T-helper 2 cell treated with Interferon-gamma antibody and Interleukin-4, amounts not matched to agents 100 ng/mL and 5 ng/mL, for 36 hours (primary cell): ENCODE results near the gene INPP4A. TPM values are rescaled to one million over a fixed set of nuclear protein-coding genes. Genes with fewer than 3 reads are reported as not detected.
"Not testable (repeated sequence)": the region's sequence is repeated elsewhere in the genome, so short reads cannot be mapped to it uniquely, and the experiment has no call there.

ENCODE experiments used
- intact Hi-C: fragments of 100-400 bp; cut with micrococcal nuclease; formaldehyde crosslinking; loops from one replicate; pipeline ENCODE4 v1.15.1; 2023
- total RNA-seq: library from RNA; stranded (reverse); gene quantifications from 2 replicates; pipeline ENCODE4 v1.2.3, GENCODE V29; 2022

The INPP4A gene
- total RNA-seq, 1 donor from 2014 or later: 112 TPM

DNA sequence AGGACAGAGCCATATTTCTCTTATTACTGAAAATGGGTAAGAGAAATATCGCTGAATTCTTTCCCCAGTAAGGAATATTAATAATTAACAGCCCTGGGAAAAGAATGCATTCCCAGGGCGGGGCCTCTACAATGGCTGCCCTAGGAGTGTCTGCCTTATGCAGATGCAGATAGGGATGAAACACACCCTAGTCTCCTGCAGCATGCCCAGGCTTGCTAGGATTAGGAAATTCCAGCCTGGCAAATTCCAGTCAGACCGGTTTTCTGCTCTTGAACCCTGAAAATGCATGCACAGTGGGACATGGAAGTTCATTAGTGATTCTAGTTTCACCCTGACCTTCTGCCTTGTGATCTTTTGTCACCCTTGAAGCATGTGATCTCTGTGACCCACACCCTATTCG lies 9.0 kb upstream of the INPP4A start:
- intact Hi-C loops: not testable (repeated sequence)

DNA sequence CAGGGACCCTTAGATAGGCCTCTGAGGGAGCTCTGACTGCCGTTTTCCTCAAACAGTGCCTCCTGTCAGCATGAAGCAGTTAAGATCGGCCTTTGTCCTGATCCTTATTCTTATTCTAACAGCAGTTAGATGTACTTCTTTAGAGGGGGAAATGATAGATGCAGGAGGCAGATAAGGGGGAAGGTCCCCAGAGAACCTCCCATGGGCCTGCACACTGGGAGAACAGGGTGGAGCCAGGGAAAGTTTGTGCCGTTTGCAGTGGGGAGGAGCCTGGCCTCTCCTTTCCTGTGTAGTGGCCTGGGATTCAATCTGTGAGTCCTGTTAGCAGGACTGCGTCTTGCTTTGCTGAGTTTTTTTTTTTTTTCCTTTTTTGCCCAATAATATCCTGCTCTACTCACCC lies 7.9 kb upstream of the INPP4A start:
- intact Hi-C loops: no loop called here

DNA sequence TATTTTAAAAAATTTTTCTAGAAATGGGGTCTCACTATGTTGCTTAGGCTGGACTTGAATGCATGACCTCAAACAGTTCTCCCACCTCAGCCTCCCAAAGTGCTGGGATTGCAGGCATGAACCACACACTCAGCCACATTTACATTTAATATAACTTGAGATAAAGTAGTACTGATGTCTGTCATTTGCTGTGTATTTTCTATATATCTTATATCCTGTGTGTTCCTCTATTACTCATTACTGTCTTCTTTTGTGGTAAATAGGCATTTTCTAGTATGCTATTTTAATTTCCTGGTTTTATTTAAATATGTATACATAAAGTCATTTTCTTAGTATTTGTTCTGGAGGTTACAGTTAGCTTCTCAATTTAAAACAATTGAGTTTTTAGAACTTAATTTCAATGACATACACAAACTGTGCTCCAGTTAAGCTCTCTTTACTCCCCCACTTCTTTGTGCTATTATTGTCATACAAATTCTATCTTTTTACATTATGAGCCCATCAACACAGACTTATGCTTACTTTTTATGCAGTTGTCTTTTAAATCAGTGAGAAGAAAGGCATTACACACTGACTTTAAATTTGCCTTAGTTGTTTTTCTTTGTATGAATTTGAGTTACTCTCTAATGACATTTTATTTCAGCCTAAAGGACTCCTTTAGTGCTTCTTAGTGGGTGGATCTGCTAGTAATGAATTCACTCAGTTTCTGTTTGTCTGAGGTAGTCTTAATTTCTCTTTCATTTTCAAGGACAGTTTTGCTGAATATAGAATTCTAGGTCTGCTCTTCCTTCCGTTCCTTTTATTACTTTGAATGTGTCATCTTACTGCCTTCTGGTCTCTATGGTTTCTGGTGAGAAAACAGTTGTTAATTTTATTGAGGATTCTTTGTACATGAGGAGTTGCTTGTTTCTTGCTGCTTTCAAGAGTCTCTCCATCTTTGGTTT lies 6.2 kb upstream of the INPP4A start:
- intact Hi-C loops: loop anchor here (1.0 to 2.0 kb wide), 5 partner anchors 8 to 40 kb away; no protein-coding TSS in a partner anchor

- intact Hi-C loops: loop anchor here (10.0 kb wide), 1 partner anchor 163 kb away; the partner anchor contains the start of genes COA5 and UNC50
Measured at GRCh38 chr2:98441706-98442450, 2.8 kb upstream of the INPP4A start.

DNA sequence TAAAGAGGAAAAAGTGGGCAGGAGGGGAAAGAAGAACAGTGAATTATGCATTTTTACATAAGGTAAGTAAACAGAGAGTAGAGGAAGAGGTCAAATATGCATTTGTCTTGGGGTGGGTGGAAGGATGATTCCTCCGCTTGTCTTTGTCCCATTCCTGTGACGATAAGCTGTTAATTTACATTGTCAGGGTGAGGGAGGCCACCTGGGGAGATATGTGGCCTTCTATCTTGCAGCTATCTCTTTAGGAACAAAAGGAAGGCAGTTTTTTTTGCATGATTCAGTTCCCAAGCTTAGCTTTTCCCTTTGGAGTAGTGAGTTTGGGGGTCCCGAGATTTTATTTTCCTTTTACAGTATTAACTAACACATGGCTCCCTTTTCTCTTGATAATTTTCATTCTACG lies 2.2 kb upstream of the INPP4A start:
- intact Hi-C loops: loop anchor here (10.0 kb wide), 1 partner anchor 162 kb away; the partner anchor contains the start of genes COA5 and UNC50

DNA sequence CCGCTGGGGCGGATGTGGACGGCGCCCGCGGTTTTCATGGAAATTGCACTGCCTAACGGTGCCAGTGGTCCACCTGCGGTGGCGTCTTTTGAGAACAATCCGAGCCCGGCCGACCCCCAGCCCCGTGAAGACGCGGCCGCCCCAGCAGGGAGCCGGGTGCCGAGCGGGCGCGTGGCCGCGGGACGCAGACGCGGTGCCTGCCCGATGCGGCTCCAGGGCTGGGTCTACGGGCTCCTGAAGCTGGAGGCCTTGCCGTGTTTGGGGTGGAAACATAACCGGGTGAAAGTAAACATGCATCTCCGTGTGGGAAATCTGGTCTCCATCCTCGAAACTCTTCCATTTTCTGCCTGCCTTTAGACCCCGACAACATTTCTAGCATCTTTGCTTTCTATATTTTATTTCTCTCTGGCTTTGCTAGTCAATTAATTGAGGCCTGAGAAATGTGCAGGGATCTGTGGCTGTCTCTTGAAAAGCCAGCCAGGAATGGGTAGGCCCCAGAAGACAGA lies 572 bp downstream of the INPP4A start:
- intact Hi-C loops: loop anchor here (2.0 to 10.0 kb wide), 3 partner anchors 32 to 160 kb away; partner anchors contain the start of genes COA5 and UNC50

DNA sequence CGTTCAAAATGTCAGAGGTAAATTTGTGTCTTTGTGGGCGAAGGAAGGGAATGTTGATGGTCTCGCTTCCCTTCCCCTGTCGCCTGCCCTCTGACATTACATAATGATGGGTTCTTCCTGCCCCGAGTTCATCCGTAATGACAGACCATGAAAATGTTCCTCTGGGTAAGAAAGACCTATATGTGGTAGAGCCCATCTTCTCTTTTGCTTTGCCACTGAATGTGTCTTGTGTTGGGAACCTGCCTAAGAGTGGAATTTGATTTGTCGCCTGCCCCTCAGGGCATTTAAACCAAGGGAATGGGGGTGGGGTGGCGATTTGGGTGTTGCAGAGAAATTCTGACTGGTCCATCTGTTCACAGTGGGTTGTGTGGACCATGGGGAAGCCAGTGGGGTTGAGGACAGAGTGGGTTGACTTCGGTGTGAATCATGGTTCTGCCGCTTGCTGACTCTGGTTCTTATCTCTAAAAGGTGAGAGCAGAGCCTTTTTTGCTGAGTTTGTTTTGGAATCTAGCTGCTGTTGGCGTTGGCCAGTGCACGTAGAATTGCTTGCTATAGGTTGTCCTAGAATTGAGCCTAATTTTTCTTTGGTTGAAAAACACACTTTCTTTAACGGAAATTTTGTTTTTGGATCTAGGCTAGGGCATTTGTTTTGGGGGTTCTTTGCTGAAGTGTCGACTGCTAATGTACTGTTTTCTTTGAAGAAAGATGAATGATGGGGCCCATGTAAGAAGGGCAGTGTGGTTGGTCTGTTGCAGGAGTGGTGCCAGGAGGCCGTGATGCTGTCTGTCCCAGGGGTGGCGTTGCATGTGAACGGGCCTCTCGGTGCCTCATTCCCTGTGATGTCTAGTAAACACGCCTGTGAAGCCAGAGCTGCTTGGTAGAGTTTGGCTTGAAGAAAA lies 1.3 kb downstream of the INPP4A start:
- intact Hi-C loops: loop anchor here (1.0 to 10.0 kb wide), 5 partner anchors 8 to 159 kb away; partner anchors contain the start of genes COA5 and UNC50

DNA sequence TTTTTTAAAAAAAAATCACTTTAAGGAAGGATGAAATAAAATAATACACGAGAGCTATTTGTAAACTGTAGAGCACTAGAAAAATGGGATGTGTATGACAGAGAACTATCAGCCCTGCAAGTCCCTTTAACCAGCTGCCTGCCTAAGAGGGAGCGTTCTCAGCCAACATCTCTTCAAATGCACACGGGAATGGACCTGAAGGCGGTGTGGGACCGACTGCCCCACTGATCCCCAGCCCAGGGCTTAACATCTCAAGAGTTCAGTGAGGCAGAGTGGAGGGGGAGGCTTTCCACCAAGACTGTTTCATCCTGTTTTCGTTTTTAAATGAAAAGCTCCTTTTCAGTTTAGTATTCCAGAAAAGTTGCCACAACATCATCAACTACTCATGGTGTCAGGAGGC lies 2.2 kb downstream of the INPP4A start:
- intact Hi-C loops: loop anchor here (1.0 to 10.0 kb wide), 4 partner anchors 8 to 158 kb away; partner anchors contain the start of genes COA5 and UNC50

GRCh38 chr2:98448441-98449145 lies 3.9 kb downstream of the INPP4A start:
- intact Hi-C loops: loop anchor here (1.0 to 10.0 kb wide), 3 partner anchors 17 to 156 kb away; partner anchors contain the start of genes COA5 and UNC50

GRCh38 chr2:98452396-98453027 lies 7.9 kb downstream of the INPP4A start:
- intact Hi-C loops: loop anchor here (10.0 kb wide), 1 partner anchor 702 kb away; the partner anchor contains the start of genes LIPT1 and TSGA10

DNA sequence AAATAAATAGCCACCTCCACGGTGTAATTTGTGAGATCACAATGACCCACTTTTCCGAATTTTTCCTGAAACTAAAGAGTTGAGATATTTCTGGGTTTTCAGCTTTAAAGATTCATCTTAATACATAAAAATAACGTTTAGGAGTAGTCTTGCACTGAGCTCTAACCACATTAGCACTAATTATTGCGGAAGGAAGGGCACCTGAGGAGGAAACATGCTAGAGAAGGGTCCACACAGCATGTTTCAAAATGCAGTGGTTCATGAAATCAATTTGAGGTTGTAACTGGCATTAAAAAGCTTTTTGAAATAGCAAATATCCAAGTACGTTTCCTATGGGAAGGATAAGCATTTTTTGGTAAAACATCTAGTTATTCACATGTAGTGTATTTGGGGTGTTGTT lies 8.4 kb downstream of the INPP4A start:
- intact Hi-C loops: loop anchor here (10.0 kb wide), 1 partner anchor 702 kb away; the partner anchor contains the start of genes LIPT1 and TSGA10

DNA sequence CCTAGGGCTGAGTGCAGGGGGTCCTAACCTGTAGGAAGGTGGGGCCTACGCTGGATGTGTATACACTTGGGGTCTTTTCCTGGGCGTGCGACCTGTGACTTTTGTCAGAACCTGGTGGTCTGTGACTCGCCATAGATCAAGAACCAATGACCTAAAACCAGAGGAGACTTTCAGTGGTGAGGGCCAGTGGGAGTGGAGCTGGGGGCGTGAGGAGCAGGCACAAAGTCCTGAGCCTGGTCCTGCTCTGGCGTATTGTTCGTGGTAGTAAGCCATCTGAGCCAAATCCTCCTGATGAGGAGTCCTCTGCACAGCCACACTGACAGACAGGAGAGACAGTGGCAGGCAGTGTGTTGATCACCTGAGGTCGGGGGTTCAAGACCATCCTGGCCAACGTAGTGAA lies 8.9 kb downstream of the INPP4A start:
- intact Hi-C loops: loop anchor here (10.0 kb wide), 1 partner anchor 701 kb away; the partner anchor contains the start of genes LIPT1 and TSGA10

DNA sequence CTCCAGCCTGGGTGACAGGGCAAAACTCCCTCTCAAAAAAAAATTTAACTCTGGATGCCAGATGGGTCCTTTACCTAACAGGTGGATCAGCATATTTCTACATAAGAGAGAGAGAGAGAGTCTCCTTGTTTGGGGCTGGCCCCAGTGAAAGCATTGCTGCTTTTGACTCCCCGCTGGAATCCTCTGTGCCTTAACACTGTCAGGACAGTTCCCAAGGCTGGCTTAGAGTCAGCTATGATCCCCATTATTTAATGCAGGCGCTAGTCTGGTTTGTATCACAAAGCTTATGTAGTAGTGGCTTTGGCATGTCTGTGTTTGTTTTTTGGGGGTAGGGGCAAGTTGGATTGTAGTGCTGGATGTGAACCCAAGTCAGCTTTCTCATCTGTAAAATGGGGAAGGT lies 9.4 kb downstream of the INPP4A start:
- intact Hi-C loops: loop anchor here (10.0 kb wide), 1 partner anchor 701 kb away; the partner anchor contains the start of genes LIPT1 and TSGA10

GRCh38 chr2:98454500-98455235 lies 10.0 kb downstream of the INPP4A start:
- intact Hi-C loops: loop anchor here (1.0 to 10.0 kb wide), 4 partner anchors 8 to 700 kb away; partner anchors contain the start of genes LIPT1 and TSGA10

DNA sequence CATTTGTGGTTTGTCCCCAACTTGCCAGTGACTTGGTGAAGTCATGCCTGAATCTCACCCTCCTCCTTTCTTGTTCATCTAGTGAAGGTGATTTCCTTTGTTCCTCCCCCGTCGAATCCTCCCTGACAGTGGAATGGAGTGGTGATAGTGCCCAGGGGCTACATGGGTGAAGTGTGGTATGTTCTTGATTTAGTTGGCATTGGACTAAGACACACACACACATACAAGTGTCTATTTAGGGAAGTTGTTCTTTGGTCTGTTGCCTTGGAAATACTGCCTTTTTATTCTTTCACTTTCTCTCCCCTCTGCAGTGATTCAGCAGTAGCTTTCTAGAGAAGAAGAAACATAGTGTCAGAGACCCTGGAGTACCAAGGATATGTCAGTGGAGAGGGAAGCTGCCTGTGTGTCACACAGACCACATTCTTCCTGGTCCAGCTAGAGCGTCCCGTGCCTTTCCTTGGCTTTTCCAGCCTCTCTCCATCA lies 10.9 kb downstream of the INPP4A start:
- intact Hi-C loops: loop anchor here (1.0 to 10.0 kb wide), 4 partner anchors 9 to 699 kb away; partner anchors contain the start of genes LIPT1 and TSGA10

DNA sequence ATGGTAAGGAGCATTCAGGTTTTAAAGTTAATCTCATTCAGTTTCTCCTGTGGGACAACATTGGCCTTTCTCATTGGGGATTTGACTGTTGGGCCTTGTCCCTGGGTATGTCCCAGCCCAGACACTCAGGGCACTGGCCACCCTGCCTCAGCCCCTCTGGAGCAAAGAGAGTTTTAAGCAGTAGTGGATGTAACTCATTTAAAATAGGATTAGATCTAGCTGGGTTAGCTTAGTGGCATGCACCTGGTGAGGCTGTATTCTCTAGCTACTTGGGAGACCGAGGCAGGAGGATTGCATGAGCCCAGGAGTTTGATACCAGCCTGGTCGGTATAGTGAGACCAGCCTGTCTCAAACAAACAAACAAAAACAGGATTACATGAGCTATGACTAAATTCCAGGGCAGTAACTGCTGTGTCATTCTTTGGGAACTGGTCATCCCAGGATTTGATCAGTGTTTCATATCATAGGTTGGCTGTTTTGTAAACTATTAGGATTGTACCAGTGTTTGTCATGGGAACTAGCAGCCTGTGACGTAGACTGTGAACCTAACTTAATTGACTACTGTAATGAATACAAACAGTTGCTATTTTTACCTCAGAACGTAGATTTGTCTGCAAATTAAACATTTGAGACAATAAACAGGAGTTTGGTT lies 12.5 kb downstream of the INPP4A start:
- intact Hi-C loops: loop anchor here (10.0 kb wide), 1 partner anchor 698 kb away; the partner anchor contains the start of genes LIPT1 and TSGA10

DNA sequence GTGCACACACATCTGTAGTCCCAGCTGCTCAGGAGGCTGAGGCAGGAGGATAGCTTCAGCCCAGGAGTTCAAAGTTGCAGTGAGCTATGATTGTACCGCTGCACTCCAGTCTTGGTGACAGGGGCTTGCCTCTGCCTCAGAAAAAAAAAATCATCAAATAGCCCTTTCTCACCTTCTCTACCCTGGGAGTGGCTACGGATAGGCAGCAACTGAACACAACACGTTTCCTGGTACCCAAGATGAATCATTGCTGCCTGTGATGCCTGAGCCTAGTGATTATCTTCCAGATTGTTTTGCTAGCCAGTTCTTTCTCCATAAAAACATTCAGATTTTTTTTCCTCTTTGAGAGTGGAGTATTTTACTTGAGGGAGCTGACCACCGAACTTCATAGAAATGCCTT lies 13.5 kb downstream of the INPP4A start:
- intact Hi-C loops: loop anchor here (10.0 kb wide), 1 partner anchor 697 kb away; the partner anchor contains the start of genes LIPT1 and TSGA10
